H1 (cell line): ENCODE measurements around the gene MPDU1. TPM values are rescaled to one million over a fixed set of nuclear protein-coding genes. Genes with fewer than 3 reads are reported as not detected.

Source experiments
- CHD1 ChIP-seq: IDR thresholded peaks from 2 replicates; pipeline ENCODE4 v1.6.1; 2012; ENCODE audit warnings: low read depth, low read length, improper control_type of control experiment
- RXRA ChIP-seq: IDR thresholded peaks from 2 replicates; pipeline ENCODE4 v1.6.1; 2011; ENCODE audit warnings: low read depth, mild to moderate bottlenecking, low read length, moderate library complexity; ENCODE audit not compliant: insufficient read depth
- SAP30 ChIP-seq: fragments of 300-600 bp; sonication (generic); IDR thresholded peaks from 2 replicates; pipeline ENCODE4 v1.7.1; 2012; ENCODE audit warnings: low read length, moderate library complexity, mild to moderate bottlenecking, inconsistent platforms; ENCODE audit not compliant: insufficient read depth, insufficient replicate concordance
- SP4 ChIP-seq: IDR thresholded peaks from 2 replicates; pipeline ENCODE4 v1.6.1; 2012; ENCODE audit warnings: low read length, inconsistent platforms
- TCF12 ChIP-seq: IDR thresholded peaks from 2 replicates; pipeline ENCODE4 v1.6.1; 2011; ENCODE audit warnings: low read depth, mild to moderate bottlenecking, low read length
- polyA plus RNA-seq, 7 experiments: library from polyadenylated mRNA; depleted of rRNA in 3 of 7; stranded (reverse) in 5 of 7; unstranded in 2 of 7; fragments of >200 nt in 5 of 7; fragments of 200-250 nt in 2 of 7; gene quantifications; 1 replicate in 5 of 7; 2 replicates in 1 of 7; 4 replicates in 1 of 7; pipeline versions ENCODE4 v1.2.1 to v1.2.3, GENCODE V29; 2011 to 2013; ENCODE audit warnings: missing spikeins in 2 of 7, mixed read lengths in 2 of 7
- total RNA-seq: library from RNA; stranded (reverse); fragmentation: NEBNext Ultra II Directional; extraction: Animal tissue kit (Norgen Biotek cat#: 25700); gene quantifications from 2 replicates; pipeline ENCODE4 v1.2.1, GENCODE V29; 2021

Gene MPDU1
- total and polyA plus RNA-seq, 2 of the 8 experiments (the other 6 are each of a cell fraction or from before 2014, with no cell fraction given), result 63.2 to 142 TPM

DNA sequence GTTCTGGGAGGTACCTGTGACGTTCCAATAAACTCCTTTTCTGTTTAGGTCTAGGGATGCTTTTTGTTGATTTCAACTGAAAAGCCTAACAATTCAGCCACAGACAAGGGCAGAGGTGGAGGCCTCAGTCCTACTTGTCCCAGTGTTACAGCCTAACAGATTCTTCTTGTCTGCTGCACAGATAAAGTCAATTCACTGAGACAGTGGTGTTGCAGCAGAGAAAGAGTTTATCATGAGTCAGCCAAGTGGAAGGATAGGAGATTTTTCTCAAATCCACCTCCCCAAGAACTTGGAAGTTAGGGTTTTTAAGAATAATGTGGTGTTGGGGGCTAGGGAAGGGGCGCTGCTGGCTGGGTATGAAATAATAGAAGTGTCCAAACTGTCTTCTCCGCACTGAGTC is 45.6 kb upstream of the MPDU1 start (continued):
- TF ChIP-seq SP4 (no peak), CHD1 (no peak), TCF12 (no peak), SAP30 (no peak), RXRA (no peak)
